HL-60 (cell line): Measurements from ENCODE around the gene RYR3.

Source experiments
- CTCF ChIP-seq: IDR thresholded peaks from one replicate; pipeline ENCODE4 v1.5.1; 2011; ENCODE audit warnings: low read length, control low read depth, inconsistent platforms; ENCODE audit not compliant: insufficient read depth
- POLR2AphosphoS5 ChIP-seq: IDR thresholded peaks from 2 replicates; pipeline ENCODE4 v1.6.1; 2012; ENCODE audit warnings: low read depth

DNA sequence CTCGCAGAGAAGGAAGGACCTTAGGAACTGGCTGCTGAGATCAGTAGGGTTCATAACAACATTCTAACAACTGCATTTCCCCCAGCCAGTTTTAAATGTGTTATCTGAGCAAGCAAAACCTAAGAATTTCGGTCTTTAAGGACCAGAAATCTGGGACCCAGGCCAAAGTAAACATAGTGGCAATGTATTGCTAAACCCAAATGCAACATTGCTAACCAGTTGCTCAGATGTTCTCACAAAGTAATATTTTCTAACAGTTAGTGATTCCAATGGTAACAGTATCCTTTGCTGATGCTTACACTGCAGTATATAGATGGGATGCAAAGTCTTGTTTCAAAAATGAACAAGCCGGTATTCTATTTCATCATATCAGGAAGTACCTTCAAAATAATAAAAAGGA, 254.3 kb downstream of the RYR3 start:
- TF ChIP-seq CTCF, result no peak
- TF ChIP-seq POLR2AphosphoS5, result no peak
